GM21619 (cell line): ENCODE data around the gene CRKL.

Source experiments
- ATAC-seq: cut with Tn5 transposase; IDR thresholded peaks from one replicate; pipeline ENCODE4 v1.9.1; 2021; ENCODE audit not compliant: unreplicated experiment

The CRKL gene

DNA sequence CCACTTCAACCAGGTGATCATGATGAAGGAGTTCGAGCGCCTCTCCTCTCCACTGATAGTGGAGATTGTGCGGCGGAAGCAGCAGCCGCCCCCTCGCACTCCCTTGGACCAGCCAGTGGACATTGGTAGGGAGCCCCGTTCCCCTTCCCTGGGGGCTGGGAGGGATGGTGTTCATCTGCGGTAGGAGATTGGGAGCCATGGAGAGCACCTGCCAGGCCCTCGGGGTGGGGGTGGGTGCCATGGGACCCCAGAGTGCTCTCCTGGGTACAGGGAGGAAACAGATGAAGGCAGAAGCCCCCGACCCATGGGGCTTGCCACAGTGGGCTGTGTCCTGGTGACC, 77.7 kb downstream of the CRKL start:
- ATAC-seq: no peak

DNA sequence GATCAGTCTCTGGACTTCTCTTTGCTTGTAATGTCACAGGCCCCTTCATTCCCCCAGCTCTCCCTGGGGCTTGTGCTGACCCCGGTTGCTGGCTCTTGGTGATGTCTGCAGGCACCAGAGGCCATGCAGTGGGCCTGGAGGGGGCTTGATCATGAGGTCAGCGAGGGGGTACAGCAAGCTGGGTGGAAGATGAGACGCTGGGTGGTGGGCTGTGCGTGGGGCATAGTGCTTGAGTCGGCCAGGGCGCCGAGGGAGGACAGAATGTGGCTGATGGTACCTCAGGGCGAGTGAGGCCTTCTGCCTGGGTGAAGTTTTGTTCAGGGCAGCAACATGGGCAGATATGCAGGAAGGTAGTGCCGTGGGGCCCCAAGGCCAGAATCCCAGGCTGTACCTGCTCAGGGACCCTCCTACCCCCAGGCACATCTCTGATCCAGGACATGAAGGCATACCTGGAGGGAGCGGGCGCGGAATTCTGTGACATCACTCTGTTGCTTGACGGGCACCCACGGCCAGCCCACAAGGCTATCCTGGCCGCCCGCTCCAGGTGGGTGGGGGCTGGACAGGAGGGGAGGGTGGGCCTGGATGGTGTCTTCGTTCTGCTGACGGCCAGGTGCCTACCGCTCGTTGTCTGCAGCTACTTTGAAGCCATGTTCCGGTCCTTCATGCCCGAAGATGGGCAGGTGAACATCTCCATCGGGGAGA, 78.3 kb downstream of the CRKL start:
- ATAC-seq: no peak

DNA sequence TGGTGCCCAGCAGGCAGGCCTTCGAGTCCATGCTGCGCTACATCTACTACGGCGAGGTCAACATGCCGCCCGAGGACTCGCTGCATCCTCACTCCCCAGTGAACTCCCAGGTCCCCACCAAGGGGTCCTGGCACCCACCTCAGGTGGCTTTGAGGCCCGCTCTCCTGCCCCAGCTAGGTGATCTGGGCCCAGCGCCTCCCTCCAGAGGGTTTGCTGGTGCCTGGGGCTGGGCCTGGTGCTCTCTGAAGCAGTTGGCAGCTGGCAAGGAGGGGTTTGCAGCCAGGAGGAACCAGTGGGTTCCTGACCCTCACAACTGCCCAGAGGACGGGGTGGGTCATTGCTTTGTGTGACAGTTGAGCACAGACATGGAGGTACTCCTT, 78.8 kb downstream of the CRKL start:
- ATAC-seq: no peak

DNA sequence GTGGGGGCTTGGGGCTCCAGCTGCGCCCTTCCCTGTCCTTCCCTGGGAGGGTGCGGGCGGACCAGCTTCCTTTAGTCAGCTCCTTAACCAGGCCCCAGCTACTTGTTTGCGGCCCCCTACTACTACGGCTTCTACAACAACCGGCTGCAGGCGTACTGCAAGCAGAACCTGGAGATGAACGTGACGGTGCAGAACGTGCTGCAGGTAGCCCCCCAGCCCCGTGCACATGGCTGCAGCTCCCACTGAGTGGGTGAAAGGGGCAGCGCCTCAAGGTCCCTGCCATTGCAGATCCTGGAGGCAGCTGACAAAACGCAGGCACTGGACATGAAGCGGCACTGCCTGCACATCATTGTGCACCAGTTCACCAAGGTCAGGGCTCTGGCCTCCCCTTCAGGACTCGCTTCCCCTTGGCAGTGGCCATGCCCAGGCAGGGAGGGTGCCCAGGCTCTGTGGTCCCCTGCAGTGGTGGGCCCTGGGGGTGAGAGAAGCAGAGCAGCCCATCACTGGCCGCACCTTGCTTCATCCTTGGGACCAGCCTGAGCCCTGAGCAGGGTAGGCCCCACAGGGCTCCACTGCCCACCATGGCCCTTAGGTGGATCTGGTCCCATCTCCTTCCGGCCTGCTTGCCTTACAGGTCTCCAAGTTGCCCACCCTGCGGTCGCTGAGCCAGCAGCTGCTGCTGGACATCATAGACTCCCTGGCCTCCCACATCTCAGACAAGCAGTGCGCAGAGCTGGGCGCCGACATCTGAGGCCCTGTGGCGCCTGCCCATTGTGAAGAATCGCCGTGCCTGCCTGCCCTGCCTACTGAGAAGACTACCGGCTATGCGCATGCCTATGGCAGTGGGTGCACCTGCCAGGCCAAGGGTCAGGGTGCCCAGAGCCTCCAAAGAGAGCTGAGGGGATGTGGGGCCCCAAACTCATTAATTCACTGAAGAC, 79.7 kb downstream of the CRKL start:
- ATAC-seq: no peak

DNA sequence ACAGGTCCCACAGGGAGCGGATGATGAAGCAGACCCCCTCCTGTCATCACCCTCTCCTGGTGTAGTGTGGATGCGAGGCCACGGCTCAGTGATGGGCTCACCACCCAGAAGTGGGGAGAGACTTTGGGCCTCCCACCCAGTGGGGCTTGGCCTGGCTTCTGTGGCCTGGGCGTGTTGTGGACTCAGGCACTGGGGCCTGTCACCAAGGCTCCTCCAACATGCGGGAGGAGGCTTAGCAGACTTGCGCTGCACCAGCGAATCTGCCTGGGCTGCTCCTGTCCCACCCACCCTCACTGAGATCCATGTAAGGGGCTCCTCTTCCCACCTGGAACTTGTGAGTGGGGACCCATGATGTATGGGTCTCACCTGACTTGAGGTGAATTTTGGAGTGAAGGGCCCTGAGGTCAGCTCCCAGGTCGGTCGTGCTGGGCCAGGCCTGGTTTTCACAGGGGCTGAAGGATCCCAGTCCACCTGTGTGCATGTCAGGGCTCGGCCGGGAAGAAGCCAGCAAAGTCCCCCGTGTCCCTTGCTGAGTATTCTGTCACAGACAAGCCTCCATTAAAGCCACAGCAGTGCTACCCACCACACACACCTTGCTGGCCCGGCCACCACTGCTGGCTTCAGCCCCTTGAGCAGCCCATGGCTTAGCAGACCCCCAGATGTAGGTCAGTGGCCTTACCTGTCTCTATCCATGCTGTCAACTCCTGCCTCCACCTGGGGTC, 80.5 kb downstream of the CRKL start:
- no peak for ATAC-seq

DNA sequence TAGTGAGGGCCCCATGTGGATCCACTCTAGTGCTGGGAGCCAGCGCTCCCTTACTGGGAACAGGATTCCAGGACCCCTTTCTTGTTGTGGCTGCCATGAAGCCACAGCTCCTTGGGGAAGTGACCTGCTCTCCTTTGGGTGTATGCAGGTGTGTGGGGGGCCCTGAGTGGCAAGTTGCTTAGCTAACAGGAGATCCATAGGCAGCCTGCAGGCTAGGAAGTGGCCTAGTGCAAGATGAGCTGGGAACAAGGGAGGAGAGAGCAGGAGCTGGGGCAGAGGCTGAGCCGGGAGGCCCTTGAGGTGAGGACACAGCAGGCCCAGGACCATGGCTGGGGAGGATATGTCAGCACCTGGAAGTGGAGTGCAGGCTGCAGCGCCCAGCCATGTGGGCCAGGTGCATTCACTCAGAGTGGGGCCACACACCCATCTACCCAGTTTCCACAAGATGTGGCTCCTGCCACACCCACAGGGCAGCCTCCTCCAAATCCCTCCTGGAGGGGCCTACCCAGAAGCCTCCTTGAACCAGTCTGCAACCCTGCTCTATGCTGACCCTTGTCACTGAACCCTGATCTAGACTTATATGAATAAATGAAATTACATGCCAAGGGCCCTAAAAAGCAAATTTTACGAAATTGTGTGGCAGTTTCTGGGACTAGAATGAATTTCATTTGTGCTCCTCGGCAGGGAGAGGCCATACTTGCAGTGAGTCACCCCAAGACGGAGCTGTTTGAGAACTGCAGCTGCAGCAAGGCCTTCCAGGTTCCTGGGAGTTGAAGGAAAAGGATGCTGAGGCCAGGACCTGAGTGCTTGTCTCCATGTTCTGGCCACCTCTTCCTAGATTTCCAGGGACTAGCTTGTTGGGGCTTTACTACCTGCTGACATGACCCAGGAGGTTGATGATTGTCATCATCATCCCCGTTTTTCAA, 81.5 kb downstream of the CRKL start:
- no peak for ATAC-seq

DNA sequence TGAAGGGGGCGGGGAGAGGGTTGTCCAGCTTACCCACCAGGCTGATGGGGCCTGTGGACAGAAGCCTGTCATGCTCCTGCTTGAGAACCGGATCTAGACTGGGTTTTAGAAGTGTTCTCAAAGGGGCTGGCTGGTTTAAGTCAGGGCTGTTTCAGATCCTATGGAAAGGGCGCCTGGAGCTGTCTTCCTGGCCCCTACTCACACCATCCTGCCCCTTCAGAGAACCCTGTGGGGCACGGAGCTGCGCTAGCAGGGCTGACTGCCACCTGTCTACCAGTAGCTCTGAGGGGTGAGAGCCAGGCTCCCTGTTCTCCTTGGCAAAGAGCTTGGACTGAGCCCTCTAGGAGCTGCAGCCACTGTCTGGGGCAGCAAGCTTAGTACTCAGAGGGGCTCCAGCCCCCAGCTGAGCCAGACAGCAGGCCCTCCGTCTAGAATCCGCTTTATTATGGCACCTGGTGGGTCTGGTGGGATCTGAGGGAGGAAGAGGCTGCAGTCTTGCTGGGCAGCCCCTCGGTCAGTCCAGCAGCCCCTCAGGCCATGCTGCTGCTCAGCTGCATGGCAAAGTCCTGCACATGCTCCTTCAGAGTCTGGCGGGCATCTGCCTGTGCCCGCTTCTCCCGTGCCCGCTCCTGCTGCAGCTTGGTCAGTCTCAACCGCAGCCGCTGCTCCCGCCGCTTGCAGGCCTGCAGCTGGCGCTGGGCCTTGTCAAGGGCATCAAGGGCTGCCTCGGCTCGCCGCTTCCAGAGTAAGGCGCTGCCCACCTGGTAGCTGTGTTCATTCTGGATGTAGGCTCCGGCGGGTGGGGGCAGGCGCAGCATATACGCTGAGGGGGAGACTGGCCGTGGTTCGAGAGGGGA, 82.4 kb downstream of the CRKL start:
- no peak for ATAC-seq

DNA sequence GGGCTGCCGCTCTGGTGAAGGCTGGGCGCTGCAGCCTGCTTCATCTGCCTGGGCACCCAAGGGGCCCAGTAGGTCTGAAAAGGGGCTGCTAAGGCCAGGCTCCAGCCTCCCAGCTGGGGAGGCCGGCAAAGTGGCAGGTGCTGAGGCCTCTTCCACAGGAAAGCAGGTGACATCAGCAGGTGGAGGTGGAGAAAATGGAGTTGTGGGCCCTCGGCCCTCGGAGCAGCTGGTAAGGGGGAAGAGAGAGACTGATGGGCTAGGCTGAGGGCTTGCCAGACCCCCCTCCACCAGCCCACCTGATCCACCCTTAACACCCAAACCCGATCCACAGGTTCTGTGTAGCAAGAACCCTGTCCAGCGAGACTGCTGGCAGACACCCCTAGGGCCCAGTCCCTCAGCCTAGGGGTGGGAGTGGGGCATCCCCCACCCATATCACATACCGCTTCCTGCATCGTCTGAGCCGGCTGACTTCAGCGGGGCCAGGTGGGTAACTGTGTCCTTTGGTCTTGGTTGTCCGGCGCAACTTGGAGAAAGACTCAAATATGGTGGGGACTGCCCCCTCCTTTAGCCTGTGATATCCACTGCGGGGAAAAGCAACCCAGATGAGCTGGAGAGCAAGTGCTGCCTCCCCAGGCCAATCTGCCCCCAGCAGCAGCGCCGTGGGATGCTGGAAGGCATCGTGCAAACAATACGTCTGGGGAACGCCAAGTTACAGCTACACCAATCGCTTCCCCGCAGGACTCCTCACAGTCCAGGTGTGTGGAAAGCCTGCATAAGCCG, 83.2 kb downstream of the CRKL start:
- ATAC-seq: no peak

DNA sequence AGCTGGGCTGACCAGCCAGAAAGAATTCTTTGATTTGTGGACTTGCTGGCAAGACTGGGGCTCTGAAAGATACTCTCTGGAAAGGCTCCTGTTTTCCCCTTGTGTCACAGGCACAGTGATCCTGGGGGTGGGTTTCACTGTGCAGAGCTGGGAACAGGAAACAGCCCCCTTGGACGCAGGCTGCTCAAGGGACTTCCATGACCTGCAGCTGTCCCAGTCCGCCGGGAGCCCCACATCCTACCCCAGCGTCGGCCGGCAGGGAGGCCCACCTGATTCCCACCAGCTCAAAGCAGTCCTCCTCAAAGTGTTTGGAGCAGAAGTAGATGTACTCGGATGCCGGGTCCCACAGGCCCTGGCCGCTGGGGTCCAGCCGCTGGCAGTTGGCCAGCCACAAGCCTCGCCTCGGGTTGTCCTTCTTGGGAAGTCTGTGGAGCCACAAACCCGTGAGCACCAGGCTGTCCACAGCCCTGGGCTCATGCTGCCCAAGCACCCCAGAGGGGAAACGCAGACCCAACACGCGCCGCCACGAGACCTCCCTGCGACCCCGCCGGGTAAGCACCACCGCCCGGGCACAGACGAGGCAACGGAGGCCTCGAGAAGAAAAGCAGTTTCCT, 83.9 kb downstream of the CRKL start:
- ATAC-seq: no peak

DNA sequence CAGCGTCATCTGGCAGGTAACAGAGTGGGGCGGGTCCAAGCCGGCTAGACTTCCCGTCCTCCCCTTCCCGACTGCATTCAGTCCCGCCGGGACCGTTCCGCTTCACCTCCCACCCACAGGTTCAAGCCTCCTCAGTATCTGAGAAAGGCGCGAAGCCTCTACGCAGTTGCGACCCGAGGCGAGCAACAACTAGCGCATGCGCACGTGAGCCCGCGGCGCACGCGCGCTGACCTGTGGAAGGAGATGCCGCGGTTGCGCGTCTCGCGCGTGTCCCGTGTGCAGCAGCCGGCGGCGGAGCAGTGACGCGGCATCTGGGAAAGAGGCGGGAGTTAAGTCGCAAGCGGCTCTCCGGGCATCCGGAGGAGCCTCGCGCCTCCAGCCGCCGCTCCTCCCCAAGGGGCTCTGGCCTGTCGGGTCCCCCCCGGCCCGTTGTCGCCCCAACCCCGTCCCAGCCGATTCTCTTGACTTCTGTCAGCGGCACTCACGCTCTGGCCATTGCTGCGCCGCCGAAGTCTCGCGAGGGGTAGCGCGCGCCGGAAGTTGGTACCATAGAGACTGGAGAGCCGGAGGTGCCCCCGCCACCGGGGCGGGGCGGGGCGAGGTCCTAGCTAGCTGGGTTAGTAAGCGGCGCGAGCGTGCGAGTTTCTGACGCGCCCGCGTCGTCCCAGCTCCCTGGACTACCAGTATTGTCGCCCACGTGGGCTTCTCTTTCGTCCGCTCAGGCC, 84.6 kb downstream of the CRKL start, which contains the start of gene THAP7:
Gene THAP7 (minus strand): TSS at position 518 of the 725 bp plus-strand sequence. CDS start 207 bp downstream, at position 311.
- ATAC-seq: peak; percentile 79
